NCI-H82 treated with DMSO at 0.1 percent for 48 hours (cell line): ENCODE data around the gene COL16A1.
A peak's percentile ranks its signal among the peaks of the same experiment; 100 is the strongest.

Experiments
- DNase-seq: peaks from one replicate; lab custom pipeline; 2025; ENCODE audit not compliant: unreplicated experiment; lab: John Stamatoyannopoulos, UW

COL16A1 gene

DNA sequence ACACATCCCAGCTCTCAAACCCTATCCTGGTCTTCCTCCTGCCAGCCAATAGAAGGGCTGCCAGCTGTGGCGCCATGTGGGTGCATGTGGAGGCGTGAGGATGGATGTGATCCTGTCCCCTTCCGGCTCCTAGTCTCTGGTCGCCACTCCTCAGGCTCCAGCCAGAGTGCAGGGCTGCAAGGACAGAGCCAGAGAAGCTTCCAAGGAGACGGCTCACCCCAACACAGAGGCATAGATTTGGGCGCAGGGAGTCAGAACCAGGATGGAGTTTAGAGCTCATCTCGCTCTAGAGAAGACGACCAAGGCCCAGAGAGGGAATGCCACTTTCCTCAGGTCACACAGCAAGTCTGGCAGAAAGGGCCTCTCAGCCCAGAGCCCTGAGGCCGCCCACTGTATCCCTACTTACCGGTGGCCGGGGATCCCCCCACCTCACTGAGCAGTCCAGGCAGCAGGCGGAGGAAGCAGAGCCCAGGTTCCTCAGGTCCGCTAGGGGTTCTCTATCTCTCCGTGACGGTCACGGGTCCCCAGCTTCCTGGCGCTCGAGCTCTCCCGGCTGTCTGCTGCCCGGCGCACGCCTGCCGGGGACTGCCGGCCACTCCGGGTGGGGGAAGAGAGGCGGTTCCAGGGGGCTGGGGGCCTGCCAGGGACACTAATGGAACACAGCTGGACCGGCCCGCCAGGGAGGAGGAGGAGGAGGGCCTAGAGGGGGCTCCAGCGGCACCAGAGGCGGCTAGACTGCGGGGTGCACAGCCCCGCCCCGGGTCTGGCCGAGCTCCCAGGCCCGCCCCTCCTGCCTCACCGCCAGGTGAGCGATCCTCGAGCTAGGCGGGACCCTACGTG lies at the start of gene COL16A1:
TSS of gene COL16A1 (minus strand) at position 587 of the 840 bp plus-strand sequence. CDS start 1,824 bp downstream, outside the sequence.
- no peak for DNase-seq

DNA sequence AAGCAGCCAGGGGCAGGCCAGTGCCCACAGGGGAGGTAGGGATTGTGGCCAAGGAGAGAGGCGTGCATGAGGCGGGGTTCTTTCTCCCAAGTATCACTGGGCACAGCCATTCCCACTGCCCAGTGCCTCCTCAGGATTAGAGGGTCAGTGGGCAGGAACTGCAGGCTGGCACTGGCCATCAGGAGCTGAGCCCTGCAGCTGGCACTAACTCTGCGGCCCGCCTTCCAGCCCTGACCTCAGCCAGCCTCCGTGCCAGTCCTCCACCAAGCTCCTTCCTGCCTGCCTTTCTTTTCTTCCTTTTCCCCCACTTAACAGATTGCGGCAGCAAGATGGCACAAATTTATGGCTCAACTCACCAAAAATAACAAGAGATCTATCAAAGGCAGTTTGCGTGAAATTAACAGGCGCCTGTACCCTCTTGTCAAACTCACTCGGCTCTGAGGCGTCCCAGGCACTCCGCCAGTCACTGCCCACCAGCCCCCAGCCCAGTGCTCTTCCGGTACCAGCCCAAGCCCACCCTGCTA lies 49.2 kb upstream of the COL16A1 start:
- no peak for DNase-seq

DNA sequence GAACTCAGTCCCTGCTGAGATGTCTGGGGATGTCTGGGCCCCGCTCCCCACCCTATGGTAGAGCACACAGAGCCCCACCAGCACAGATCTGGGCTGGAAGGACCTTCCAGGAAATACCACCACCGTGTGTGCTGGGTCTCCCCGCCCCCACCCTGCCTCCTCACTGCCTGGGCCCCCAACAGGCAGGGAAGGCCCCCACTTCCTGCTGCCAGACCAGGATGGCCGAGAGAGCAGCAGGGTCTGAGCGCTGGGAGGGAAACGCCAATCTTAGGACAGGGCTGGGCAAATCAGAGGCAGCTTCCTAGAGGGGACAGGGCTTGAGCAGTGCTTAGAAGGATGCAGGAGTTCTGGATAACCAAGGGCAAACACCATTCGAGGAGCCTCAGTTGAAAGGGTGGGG lies 48.4 kb upstream of the COL16A1 start:
- no peak for DNase-seq

DNA sequence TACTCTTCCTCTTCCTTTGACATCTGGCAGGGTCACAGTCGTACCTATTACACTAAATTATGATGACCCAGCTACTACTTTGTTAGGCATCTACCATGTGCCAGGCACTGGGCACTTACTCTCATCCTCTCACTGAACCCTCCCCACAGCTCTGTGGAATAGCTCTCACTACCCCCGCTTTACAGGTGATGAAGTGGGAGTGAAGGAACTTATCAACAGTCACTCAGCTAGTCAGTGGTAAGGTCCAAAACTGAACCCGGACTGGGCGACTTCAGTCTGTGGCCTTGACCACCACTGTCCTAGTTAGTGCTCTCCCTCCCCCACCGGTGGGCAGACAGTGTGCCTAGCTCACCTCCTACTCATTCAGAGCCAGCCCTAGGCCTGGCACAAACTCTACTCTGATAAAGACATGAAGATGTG lies 48.0 kb upstream of the COL16A1 start:
- DNase-seq = no peak

DNA sequence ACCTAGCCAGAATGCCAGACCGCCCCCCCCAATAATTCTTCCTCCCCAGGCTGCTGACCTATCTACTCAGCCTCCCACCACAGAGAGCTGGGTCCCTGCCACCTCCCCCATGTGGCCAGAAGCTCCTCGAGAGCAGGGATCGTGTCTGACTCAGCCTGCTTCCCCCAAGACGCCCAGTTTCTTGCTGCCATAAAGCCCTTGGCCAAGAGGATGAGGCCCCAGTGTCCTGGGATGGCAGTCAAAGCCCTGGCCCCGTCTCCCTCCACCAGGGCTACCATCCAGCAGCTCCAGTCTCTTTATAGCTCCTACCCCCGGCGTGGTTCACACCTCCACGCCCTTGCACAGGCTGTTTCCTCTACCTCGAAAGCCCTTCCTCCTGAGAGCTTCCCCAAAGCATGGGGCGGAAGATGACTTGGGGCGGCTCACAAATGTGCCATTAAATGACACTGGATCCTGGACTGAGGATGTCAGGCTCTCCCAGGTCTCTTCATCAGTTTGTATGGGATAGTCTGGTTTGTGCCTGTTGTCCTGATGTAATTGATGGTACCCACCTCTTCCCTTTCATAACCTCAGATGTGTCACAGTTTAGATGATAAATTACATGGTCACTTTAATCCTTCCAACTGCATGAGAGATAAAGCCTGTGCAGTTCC lies 47.2 kb upstream of the COL16A1 start:
- DNase-seq = no peak

DNA sequence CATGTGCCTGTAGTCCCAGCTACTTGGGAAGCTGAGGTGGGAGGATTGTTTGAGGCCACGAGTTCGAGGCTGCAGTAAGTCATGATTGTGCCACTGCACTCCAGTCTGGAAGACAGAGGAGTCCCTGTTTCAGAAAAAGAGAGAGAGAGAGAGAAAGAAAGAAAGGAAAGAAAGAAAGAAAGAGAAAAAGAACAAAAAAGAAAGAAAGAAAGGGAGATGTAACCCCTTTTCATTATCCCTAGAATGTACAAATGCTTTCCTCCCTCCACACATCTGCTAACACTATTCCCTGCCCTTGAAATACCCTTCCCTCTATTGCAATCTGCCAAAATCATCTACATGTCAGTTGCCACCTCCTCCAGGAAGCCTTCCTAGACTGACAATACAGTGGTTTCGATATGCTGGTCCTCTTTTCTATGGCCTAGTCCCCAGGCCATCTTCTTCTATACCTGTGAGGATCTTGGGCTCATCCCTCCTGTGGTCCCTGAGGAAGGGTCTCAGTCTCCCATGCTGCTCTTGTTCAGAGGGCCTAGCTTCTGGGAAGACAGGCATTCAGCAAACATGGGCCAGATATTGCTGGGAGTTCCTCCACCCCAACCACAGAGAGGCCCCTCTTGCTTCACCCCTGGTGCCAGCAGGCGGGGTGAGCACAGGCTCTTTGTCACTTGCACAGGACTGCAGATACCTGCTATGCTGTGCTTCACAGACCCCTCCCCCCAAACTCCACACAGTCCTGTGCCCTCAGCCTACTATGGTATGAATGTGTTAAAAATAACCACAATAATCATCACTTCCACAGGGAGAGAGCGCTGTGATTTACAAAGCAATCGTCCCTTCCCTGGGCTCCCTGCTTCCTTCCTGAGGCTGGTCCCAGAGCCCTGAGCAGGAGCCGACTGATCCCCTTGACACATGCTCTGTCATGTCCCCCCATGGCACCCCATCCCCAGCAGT lies 46.2 kb upstream of the COL16A1 start:
- no peak for DNase-seq

DNA sequence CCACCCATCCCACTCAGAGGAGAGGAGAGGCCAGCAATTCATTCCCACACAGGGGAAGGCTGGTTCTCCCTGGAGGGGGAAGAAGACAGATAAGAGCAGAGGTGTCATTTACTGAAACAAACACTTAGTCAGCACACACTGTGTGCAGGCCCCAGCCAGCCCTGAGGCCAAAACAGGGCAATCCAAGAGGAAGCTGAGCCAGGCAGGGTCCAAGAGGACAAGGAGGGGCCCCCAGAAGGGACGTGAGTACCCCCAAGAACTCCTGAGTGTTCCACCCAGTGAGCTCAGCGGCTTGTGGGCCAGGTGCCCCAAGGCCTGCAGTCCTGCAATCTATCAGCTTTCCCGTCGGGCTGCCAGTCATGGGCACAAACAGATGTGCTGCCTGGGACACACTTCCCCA lies 44.5 kb upstream of the COL16A1 start:
- DNase-seq = no peak

DNA sequence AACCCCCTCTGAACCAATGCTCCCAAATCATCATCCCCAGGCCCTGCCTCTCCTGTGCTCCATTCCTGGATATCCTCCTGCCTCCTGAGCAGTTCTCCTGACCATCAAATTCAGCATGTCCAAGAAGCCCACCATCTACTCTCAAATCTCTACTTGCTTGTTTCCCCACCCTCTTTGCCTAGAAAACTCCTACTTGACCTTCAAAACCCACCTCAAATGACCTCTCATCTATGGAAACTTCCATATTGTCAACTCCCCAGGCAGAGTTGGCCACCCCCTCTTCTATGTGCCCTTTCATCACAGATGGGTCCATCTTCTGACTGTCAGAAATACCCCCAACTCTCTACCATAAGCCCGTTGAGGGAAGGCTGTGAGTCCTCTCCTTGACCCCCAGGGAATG lies 43.5 kb upstream of the COL16A1 start:
- no peak for DNase-seq

DNA sequence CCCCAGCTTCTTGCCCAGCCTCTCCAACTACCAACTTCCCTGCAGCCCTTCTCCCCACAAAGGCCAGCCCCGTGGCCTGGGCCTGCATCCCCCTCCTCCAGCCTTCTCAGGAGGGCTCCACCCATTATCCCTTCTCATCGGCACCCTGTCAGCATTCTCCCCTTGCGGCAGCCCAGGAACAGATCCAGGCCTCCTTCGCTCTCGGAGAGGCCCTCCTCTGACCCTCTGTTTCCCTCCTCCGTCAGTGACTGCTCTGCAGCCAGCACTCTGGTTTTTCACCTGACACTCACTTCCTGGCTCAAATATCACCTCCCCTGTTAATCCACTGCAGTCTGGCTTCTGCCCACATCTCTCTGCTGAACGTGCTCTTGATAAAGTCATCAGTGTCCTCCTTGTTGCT lies 42.9 kb upstream of the COL16A1 start:
- DNase-seq = no peak

DNA sequence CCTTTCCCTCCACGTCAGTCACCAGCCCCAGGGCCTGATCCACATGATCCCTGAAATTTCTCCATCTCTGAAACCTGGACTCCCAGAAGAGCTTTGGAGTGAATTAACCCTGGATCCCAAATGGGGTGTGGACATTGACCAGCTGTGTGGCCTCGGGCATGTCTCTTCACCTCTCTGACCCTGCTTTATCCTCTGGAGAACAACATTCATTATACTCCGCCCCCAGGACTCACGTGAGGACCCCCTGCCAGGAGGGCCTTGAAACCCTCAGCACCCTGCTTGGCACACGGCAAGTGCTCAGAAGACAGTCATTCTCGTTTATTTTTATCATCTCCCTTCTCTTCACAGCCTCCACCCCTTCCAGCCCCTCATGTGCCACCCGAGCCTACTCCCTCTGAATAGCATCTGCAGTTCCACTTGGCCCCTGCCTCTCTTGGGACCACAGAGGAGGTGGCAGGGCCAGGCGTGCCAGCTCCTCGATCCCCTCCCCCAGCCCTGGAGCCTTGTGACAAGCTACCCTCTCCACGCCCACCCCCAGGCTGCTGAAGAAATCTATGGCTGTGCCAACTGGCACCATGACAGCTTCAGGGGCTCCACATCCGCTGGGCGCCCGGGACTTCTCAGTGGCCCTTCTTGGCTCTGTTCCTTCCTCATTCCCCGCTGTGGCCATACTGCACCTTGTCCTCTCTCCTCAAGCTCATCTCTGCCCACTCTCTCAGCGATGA lies 42.3 kb upstream of the COL16A1 start:
- DNase-seq = no peak

DNA sequence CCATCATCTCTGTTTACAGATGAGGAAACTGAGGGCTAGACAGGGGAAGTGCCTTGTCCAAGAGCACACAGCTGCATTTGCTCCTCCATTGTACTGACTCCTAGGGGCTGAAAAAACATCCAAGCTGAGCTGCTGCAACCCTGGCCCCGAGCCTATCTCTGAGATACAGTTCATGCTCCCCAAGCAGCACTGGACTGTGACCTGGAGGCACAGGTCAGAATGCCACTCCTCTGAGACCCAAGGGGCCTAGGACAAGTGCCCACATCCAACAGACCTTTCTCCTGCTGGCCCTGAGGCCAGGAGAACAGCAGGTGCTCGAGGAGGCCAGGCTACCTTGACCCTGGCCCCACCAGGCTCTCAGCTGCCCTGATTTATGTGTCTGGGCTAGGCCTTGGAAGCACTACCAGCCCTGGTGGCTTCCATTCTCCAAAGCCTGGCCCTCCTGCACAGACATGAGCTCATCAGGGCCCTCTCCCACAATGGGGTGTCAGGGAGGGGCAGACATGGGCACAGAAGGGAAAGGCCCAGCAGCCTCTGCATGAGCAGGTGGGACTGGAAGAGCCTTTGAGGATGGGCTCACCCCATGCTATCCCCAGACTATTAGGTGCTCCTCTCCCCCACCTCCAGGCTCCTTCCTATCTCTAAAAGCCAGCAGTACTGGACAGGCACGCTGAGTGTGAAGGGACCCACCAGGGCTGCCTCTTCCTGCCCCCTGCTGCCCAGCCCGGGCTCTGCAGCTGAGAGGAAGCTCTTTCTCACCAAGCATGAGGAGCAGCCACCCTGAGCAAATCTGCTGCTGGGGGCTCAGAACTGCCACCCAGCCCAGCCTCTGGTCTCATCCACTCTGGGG lies 41.5 kb upstream of the COL16A1 start:
- peak; percentile 40 for DNase-seq

DNA sequence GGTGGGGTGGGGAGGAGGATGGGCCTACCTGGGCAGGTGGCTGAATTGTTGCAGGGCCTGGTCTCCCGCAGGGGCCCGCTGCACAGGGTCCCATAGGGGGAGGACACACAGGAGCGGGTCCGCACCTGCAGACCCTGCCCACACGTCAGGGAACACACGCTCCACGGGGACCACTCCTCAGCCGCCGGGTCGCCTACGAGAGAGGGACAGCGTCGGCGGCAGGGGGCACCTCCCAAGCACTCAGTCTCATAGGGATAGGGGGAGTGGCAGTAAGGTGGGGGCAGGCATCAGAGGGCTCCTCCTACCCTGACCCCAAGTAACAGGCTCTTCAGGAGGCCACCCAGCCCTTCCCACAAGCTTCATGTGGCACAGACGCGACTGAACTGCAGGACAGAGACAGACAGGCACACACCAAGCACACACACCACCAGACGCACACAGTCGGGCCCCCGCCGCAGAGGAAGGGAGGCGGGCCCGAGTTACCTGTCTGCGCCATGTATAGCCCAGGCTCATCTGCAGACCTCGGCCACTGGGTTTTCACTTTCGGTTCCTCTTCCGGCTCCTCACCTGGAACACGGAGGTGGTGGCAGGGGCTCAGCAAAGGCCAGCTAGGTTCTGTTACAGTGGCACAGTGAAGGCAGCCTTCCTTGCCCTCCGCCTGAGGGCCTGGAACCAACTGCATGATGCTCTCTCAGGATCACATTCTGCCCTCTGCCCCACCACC lies 40.5 kb upstream of the COL16A1 start:
- DNase-seq = no peak

DNA sequence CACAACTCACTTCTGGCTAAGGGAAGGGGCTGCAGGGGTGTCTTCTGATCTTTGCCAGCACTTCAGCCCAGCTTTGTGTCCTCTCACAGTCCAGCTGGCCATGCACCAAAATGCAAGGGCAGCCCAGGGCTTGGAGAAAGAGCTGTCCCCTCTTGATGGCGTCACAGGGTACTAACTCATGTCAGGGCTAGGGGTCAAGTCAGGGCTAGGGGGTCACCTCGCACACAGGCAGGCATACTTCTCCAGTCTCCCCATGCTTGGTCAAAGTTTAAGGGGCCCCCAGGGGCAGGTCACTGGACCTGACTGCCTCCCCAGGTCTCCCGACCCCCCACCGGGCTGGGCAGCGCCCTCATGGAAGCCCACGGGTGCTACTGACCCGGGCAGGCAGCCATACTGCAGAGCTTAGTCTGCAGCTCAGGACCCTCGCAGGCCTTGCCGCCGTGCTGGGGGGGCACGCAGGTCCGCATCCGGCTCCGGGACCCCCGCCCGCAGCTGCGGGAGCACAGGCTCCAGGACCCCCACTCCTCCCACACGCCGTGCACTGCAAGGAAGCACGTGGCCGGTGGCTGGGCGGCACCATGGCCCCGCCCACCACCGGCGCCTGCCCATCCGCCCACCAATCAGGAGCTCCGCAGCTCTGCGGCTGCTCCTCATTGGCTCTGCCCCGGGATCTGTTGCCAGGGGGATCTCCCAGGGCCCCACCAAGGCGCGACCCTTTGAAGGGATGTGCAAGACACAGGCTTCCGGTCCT lies 38.8 kb upstream of the COL16A1 start:
- DNase-seq = no peak

DNA sequence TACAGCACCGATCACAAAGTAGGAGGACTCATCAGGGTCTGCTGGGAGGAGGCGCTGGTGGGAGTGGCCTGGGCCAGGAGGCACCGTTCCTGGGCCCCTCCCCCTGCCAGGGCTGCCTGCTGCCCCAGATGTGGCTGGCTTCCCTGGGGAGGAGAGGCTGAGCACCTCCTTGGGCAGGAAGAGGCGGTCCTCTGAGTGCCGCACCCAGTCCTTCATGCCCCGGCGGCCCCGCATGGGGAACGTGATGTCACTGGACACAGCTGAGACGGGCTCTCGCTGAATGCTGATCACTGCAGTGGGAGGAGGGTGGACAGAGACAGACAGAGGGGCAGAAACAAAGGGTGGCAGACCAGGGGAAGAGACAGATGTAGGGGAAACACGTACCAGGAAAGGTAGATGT lies 35.5 kb upstream of the COL16A1 start:
- DNase-seq = no peak

DNA sequence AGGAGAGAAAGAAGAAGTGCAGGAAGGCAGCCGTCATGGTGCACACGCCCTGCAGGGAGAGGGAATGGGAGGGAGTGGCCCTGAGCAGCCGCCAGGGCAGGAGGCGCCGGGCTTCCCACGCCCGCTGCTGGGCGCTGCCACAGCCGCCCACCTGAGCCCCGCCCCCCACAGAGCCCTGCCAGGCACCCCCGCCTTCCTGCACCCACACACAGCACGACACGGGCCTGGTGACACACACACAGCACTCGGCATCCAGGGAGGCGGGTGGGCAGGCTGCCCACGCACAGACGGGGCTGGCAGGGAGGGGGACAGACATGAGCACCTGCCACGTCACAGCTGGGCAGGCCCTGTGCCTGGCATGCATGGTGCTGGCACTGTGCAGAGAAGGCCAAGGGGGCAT lies 32.9 kb upstream of the COL16A1 start:
- no peak for DNase-seq

DNA sequence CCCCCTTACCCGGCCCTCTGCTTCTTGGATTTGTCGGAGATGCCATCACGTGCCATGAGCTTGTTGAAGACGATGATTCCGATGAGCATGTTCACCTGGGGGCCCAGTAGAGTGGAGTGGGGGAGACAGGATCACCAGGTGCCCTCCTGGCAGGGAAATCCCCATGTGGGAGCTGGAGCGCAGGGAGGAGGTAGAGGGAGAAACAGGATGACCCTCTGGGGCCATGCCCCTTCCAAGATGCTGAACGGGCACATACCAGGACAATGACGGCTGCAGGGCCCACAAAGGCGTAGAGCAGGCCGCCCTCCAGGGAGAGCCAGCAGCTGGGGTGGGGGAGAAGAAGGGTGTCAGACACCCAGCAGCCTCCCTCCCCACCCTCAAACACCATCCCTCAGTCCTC lies 31.8 kb upstream of the COL16A1 start:
- DNase-seq = no peak

DNA sequence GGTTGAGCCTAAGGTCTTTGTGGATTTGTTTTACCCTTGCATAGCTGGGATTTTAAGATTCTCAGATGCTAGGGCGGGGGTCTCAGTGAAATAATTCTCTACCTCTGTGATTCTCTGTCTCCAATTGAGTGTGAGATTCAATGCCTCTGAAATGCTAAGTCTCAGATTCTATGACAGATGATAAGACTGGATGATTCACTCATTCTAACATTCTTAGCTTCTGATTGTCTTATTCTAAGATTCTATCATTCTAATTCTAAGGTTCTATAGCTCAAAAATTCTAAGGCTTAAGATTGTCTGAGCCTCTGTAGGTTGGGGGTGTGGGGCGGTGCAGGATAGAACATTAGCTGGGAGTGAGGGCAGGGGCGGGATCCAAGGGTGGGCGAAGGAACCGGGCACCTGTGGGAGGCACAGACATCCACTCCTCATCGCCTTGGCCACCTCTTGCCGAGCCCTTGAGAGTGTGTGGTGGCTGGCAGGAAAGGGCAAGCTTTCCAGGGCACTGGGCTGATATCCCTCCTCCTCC lies 30.8 kb upstream of the COL16A1 start:
- DNase-seq = no peak
